ENCODE data around the gene PGAM5.

The PGAM5 gene

GRCh38 chr12:132724506-132725241, 14.0 kb downstream of the PGAM5 start:
- H3K36me3 Mint-ChIP-seq, result peaks cover 2% of the 10 kb centered on the region
- H3K4me3 Mint-ChIP-seq, result no peak overlapping the region
- H3K27me3 Mint-ChIP-seq, result no peaks in the 10 kb centered on the region
- H3K4me1 Mint-ChIP-seq (ENCODE audit: low read depth), result no peaks in the 10 kb centered on the region
- no peak overlapping the region for H3K27ac Mint-ChIP-seq
- no peaks in the 10 kb centered on the region for H3K9me3 Mint-ChIP-seq (ENCODE audit: low read depth)

DNA sequence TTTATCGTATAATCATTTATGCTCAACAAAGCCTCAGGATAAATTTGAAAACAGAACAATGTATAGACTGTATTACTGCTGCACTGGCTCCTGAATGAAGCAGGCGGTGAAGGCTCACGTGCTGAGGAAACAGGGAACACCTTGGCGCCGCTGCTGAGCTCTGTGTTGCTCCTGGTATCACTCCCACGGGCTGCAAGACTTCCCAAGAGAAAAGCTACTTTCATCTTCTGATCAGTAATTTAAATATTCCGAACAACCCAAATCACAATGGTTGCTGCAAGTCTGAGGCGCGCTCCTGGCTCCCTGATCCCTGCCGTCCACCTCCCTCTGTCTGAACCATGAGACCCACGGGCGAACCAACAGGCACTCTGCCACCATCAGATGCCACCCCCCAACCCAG, 15.7 kb downstream of the PGAM5 start:
- H3K9me3 Mint-ChIP-seq (ENCODE audit: low read depth), result no peaks in the 10 kb centered on the region
- peaks cover 2% of the 10 kb centered on the region for H3K36me3 Mint-ChIP-seq
- H3K27me3 Mint-ChIP-seq, result no peaks in the 10 kb centered on the region
- no peaks in the 10 kb centered on the region for H3K4me1 Mint-ChIP-seq (ENCODE audit: low read depth)
- no peak overlapping the region for H3K4me3 Mint-ChIP-seq
- no peak overlapping the region for H3K27ac Mint-ChIP-seq

- Mint-ChIP-seq H3K27me3 (no peaks in the 10 kb centered on the region), H3K36me3 (peaks cover 6% of the 10 kb centered on the region), H3K27ac (no peak overlapping the region), H3K9me3 (ENCODE audit: low read depth) (no peaks in the 10 kb centered on the region), H3K4me3 (no peak overlapping the region), H3K4me1 (ENCODE audit: low read depth) (no peaks in the 10 kb centered on the region)
Observed at GRCh38 chr12:132727091-132727794, 16.6 kb downstream of the PGAM5 start.

- no peak overlapping the region for H3K27ac Mint-ChIP-seq
- H3K36me3 Mint-ChIP-seq, result peaks cover 9% of the 10 kb centered on the region
- H3K27me3 Mint-ChIP-seq, result no peaks in the 10 kb centered on the region
- no peaks in the 10 kb centered on the region for H3K9me3 Mint-ChIP-seq (ENCODE audit: low read depth)
- H3K4me3 Mint-ChIP-seq, result no peak overlapping the region
- no peaks in the 10 kb centered on the region for H3K4me1 Mint-ChIP-seq (ENCODE audit: low read depth)
Observed at GRCh38 chr12:132728502-132728901, 17.9 kb downstream of the PGAM5 start.

GRCh38 chr12:132729541-132730320, 19.1 kb downstream of the PGAM5 start:
- Mint-ChIP-seq H3K9me3 (ENCODE audit: low read depth) (no peaks in the 10 kb centered on the region), H3K4me1 (ENCODE audit: low read depth) (no peaks in the 10 kb centered on the region), H3K36me3 (peaks cover 11% of the 10 kb centered on the region), H3K27me3 (no peaks in the 10 kb centered on the region), H3K4me3 (no peak overlapping the region), H3K27ac (no peak overlapping the region)

DNA sequence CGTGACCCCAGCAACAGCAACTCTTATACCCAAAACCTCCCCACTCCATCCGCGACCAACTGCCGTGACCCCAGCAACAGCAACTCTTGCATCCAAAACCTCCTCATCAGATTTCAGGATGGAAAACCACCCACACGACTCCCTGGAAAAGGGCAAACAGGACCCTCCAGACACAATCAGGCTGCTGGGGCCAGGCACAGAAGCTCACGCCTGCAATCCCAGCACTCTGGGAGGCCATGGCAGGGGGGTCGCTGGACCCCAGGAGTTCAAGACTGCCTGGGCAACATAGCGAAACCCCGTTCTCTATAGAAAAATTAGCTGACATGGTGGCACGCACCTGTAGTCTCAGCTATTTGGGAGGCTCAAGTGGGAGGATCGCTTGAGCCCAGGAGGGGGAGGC, 19.7 kb downstream of the PGAM5 start:
- Mint-ChIP-seq H3K27ac (no peak overlapping the region), H3K4me1 (ENCODE audit: low read depth) (no peaks in the 10 kb centered on the region), H3K4me3 (no peak overlapping the region), H3K9me3 (ENCODE audit: low read depth) (no peaks in the 10 kb centered on the region), H3K27me3 (no peaks in the 10 kb centered on the region), H3K36me3 (peaks cover 11% of the 10 kb centered on the region)

DNA sequence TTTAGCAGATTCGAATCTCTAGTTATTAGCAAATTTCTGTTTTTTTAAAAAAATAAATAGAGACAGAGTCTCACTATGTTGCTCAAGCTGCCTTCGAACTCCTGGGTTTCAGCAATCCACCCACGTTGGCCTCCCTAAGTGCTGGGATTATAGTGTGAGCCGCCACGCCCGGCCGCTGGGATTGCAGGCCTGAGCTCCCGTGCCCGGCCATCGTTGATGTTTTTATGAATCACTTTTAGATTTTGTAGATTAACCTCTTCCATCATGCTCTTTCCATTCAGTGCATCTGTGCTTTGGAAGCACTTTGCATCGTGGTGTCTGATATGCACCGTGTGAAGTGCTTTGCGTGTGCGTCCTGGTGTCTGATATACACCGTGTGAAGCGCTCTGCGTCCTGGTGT, 20.9 kb downstream of the PGAM5 start:
- no peak overlapping the region for H3K4me3 Mint-ChIP-seq
- H3K9me3 Mint-ChIP-seq (ENCODE audit: low read depth), result no peaks in the 10 kb centered on the region
- no peak overlapping the region for H3K27ac Mint-ChIP-seq
- peaks cover 11% of the 10 kb centered on the region for H3K36me3 Mint-ChIP-seq
- H3K27me3 Mint-ChIP-seq, result no peaks in the 10 kb centered on the region
- H3K4me1 Mint-ChIP-seq (ENCODE audit: low read depth), result no peaks in the 10 kb centered on the region

- H3K27ac Mint-ChIP-seq, result no peak overlapping the region
- H3K27me3 Mint-ChIP-seq, result no peaks in the 10 kb centered on the region
- H3K4me3 Mint-ChIP-seq, result no peak overlapping the region
- peaks cover 9% of the 10 kb centered on the region for H3K36me3 Mint-ChIP-seq
- no peaks in the 10 kb centered on the region for H3K9me3 Mint-ChIP-seq (ENCODE audit: low read depth)
- H3K4me1 Mint-ChIP-seq (ENCODE audit: low read depth), result no peaks in the 10 kb centered on the region
Observed at GRCh38 chr12:132734206-132734605, 23.6 kb downstream of the PGAM5 start.

DNA sequence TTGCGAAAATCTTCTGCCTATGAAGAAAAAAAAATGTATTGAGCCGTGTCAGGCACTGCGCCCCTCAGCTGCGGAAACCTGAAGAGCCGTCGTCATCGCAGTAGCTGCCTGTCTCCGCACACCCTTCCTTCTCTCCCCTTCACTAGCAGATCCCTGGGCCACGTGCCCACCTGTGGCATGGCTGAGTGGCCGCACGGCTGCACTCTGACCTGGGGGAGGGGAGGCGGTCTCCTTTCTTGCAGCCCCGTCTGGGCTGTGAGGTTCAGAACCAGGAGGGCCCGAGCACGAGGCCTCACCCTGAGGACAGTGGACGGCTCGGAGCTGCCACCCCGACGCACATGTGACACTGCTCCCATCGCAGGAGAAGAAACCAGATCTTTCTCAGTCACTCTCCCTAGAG, 24.9 kb downstream of the PGAM5 start:
- H3K27ac Mint-ChIP-seq, result no peak overlapping the region

DNA sequence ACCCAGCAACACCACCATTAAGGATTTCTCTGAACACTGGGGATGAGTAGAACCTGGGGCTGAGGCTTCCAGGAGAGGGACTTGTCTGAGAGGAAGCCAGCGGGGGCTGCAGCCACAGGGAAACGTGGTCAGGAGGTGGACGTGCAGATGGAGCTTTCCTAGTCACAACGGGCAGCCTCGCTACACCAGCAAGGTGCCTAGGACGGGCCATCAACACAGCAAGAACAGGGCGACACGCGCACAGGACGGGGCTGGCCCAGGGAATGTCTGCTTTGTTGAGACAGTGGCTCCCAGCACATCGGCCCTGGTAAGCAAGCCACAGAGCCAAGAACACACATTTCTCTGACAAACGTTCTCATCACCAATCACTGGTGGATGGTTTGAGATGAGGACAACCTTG, 25.7 kb downstream of the PGAM5 start:
- Mint-ChIP-seq H3K4me1 (ENCODE audit: low read depth) (no peaks in the 10 kb centered on the region), H3K9me3 (ENCODE audit: low read depth) (no peaks in the 10 kb centered on the region), H3K27ac (no peak overlapping the region), H3K4me3 (no peak overlapping the region), H3K27me3 (no peaks in the 10 kb centered on the region), H3K36me3 (peaks cover 9% of the 10 kb centered on the region)

More for the DNA sequence above, 24.9 kb downstream of the PGAM5 start:
- Mint-ChIP-seq H3K9me3 (ENCODE audit: low read depth) (no peaks in the 10 kb centered on the region), H3K4me3 (no peak overlapping the region), H3K36me3 (peaks cover 9% of the 10 kb centered on the region), H3K4me1 (ENCODE audit: low read depth) (no peaks in the 10 kb centered on the region), H3K27me3 (no peaks in the 10 kb centered on the region)

- H3K4me1 Mint-ChIP-seq (ENCODE audit: low read depth), result no peaks in the 10 kb centered on the region
- H3K9me3 Mint-ChIP-seq (ENCODE audit: low read depth), result no peaks in the 10 kb centered on the region
- no peak overlapping the region for H3K27ac Mint-ChIP-seq
- no peak overlapping the region for H3K4me3 Mint-ChIP-seq
- peaks cover 6% of the 10 kb centered on the region for H3K36me3 Mint-ChIP-seq
- H3K27me3 Mint-ChIP-seq, result no peaks in the 10 kb centered on the region
Observed at GRCh38 chr12:132736913-132737312, 26.3 kb downstream of the PGAM5 start.

- Mint-ChIP-seq H3K4me3 (no peak overlapping the region), H3K27ac (no peak overlapping the region), H3K36me3 (peaks cover 12% of the 10 kb centered on the region), H3K4me1 (ENCODE audit: low read depth) (peaks cover 5% of the 10 kb centered on the region), H3K27me3 (no peaks in the 10 kb centered on the region), H3K9me3 (ENCODE audit: low read depth) (no peaks in the 10 kb centered on the region)
Observed at GRCh38 chr12:132739600-132740312, 29.1 kb downstream of the PGAM5 start.

DNA sequence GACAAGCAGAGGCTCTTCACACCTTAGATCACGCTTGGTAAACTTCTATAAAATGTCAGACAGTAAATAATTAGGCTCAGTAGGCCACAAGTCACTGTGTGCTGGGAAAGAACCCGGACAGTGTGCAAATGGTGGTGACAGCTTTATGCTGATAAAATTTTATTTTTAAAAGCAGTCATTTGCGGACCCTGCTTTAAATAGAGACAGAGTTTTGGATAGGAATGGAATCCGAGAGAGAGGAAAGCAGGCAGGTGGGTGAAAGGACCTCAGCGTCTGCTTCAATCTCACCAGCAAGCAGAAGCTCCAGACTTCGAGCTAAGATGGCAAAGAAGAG, 29.6 kb downstream of the PGAM5 start:
- Mint-ChIP-seq H3K27me3 (no peaks in the 10 kb centered on the region), H3K4me1 (ENCODE audit: low read depth) (peaks cover 5% of the 10 kb centered on the region), H3K27ac (no peak overlapping the region), H3K36me3 (peaks cover 12% of the 10 kb centered on the region), H3K9me3 (ENCODE audit: low read depth) (no peaks in the 10 kb centered on the region), H3K4me3 (no peak overlapping the region)

DNA sequence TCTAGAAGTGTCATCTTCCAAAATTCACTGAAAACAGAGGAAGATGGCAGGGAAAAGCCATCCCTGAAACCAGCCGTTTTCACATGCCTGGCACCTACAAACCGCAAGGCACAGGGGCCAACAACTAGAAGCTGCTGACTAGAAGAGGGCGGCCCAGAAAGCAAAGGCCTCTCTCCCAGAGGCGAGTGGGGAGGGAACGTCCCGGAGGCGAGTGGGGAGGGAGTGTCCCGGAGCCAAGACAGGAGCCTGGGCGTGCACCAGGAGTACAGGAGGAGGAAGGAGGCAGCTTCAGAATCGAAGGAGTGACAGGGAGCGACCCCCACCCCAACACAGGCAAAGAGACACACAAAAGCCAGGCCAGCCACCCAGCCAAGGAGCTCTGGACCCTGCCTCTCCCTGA, 30.0 kb downstream of the PGAM5 start:
- Mint-ChIP-seq H3K4me3 (no peak overlapping the region), H3K4me1 (ENCODE audit: low read depth) (peaks cover 5% of the 10 kb centered on the region), H3K27me3 (no peaks in the 10 kb centered on the region), H3K9me3 (ENCODE audit: low read depth) (no peaks in the 10 kb centered on the region), H3K27ac (no peak overlapping the region), H3K36me3 (peaks cover 12% of the 10 kb centered on the region)

- no peak overlapping the region for H3K27ac Mint-ChIP-seq
- H3K4me1 Mint-ChIP-seq (ENCODE audit: low read depth), result peaks cover 5% of the 10 kb centered on the region
- H3K27me3 Mint-ChIP-seq, result no peaks in the 10 kb centered on the region
- no peaks in the 10 kb centered on the region for H3K9me3 Mint-ChIP-seq (ENCODE audit: low read depth)
- H3K4me3 Mint-ChIP-seq, result no peak overlapping the region
- H3K36me3 Mint-ChIP-seq, result peaks cover 12% of the 10 kb centered on the region
Observed at GRCh38 chr12:132741620-132742019, 31.0 kb downstream of the PGAM5 start.
